Measurements from ENCODE around the gene ILDR2.

ILDR2 gene

DNA sequence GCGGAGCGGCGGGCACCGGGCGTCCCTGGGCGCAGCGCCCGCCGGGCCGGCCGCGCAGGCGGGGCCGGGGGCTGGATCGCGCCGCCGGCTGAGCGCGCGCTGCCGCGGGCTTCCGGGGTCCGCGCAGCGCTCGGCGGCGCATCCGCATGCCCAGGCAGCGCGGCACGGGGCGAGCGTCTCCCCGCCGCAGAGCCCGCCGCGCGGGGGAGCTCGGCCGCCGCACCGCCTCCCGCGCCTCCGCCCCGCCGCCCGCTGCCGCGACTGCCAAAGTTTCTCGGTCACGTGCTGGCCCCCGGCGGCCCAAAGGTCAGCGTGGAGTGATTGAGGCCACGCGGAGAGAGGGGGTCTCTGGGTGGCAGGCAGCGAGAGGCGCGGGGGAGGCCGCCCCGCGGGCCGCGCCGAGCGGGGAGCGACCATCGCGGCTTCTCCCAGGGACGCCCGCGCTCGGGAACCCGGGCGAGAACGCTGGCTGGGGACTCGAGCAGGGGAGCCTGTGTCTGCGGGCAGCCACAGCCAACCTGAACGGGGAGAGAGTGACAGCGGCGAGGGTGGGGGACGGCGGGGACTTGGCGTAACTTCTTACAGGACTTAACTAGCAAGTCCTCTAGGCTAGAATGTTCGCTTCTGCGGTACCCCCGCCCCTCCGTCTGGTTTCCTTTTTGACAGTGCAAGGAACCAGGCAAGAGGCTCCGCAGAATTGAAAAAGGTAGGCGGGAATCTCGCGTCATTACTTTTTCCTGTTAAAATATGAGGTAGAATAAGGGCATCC, at the start of gene ILDR2:
TSS of gene ILDR2 (minus strand) at position 180 of the 769 bp plus-strand sequence. CDS start 272 bp downstream, outside the sequence.
- peak; percentile 42 for DNase-seq (ENCODE audit: low spot score)

- DNase-seq (ENCODE audit: low spot score): no peak
Measured at GRCh38 chr1:167022384-167022783, 47.0 kb upstream of the ILDR2 start.

DNA sequence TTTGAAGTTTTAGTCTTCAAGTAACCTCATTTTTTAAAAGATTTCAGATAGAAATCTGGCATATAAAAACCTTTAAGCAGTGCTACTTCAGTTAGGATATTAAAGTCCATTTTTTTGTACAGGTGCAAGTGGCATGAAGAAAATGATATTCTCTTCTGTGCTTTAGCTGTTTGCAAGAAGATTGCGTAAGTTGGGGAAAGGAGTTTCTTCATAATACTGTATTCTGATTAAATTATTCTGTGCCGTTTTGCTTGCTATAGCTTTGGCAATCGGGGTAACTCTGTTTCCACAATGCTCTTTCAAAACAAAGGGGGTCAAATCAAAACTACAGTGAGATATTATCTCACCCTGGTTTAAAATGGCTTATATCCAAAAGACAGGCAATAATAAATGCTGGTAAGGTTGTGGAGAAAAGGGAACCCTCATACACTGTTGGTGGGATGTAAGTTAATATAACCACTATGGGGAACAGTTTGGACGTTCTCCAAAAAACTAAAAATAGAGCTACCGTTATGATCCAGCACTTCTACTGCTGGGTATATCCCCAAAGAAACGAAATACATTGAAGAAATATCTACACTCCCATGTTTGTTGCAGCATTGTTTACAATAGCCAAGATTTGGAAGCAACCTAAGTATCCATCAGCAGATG, 40.9 kb upstream of the ILDR2 start:
- no peak for DNase-seq (ENCODE audit: low spot score)

GRCh38 chr1:167013108-167013929, 38.0 kb upstream of the ILDR2 start:
- DNase-seq (ENCODE audit: low spot score): no peak

DNA sequence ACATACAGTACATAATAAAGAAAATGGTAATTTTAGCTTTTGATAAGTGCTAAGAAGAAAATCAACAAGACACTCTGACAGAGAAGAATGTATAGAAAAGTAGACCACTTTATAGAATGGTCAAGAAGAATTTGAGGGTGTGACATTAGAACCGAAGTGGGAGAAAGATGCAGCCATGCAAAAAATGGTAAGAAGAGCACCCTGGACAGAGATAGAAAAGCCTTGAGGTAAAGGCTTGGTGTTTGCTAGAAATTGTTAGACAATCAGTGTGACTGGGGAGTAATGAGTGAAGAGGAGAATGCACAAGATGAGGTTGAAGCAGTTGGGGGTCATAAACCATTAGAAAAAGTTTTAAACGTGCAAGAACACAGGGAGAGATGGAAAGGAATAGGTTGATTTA, 37.2 kb upstream of the ILDR2 start:
- DNase-seq (ENCODE audit: low spot score): no peak

DNA sequence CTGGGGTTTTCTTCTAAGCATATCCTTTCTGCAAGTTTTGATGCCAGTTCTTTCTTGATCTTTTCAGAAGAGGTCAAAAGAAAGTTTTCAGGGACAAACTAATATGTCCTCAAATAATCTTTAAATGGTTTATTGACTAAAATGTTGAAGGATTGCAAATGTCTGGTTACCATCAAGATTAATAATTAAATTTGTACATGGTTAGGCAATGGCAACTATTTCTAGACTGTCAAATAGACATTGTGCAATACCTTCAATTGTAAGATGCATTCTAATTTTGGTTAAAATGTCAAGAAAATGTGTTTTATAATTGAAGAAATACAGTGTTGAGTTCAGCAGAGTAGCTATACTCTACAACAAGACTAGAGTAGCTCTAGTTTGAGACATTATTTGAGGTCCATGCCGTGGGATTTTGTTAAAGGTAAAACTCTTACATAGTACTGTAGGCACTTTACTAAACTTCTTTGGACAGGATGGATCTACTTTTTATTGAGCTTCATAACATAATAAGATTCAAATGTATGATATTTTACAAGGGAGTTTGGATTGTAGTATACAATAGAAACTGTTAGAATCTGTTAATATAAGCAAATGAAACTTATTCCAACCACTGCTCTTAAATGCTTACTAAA, 36.3 kb upstream of the ILDR2 start:
- no peak for DNase-seq (ENCODE audit: low spot score)

DNA sequence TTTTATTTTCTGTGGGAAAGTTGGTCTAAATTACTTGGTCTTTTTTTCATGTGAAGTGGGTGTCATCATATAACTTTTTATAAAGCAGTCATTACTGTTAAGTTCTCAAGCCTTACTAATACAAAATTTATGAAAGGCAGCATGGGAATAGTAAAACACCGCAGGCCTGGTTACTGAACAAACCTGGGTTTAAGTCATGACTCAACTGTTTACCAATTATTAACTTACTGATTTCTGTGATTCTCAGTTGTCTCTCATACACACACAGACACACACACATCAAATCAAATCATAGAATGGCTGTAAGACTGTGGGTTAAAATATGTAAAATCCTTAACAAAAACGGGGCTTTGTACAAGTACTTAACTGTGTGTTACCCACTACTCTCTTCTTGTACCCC, 28.4 kb upstream of the ILDR2 start:
- no peak for DNase-seq (ENCODE audit: low spot score)

DNA sequence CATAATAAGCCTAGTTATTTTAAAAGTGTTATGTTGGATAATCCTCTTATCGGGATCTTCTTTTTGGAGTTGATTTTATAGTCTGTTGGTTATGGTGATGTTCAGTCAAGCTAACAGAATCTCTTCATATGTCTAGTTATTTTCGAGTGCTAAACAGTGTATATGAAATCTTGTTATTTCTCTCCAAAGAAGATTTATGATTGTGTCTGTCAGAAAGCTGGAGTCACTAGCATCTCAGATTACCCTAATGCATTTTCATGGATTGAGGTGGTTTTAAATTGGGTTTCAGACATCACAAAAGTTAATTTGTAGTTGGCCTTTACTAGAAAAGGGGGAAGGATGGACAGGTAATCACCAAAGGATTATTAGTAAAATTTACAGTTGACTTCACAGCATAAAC, 27.0 kb upstream of the ILDR2 start:
- no peak for DNase-seq (ENCODE audit: low spot score)

DNA sequence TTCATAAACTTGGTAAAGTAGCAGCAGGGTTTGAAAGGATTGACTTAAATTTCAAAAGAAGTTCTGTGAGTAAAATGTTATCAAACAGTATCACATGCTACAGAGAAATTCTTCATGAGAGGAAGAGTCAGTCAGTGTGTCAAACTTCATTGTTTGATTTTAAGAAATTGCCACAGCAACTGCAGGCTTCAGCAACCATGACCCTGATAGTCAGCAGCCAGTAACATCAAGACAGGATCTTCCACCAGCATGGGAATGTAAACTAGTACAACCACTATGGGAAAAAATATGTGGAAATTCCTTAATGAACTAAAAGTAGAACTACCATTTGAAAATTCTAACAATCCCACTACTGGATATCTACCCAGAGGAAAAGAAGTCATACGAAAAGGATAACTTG, 25.2 kb upstream of the ILDR2 start:
- DNase-seq (ENCODE audit: low spot score): no peak

DNA sequence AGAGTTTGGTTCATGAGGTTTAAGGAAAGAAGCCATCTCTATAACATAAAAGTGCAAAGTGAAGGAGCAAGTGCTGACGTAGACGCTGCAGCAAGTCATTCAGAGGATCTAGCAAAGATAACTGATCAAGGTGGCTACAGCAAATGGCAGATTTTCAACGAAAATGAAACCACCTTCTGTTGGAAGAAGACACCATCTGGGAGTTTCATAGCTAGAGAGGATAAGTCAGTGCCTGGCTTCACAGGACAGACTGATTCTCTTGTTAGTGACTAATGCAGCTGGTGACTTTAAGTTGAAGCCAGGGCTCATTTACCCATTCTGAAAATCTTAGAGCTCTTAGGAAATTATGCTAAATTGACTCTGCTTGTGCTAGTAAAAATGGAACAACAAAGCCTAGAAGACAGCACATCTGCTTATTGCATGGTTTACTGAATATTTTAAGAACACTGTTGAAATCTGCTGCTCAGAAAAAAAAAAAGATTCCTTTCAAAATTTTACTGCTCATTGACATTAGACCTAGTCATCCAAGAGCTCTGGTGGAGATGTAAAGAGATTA, 24.2 kb upstream of the ILDR2 start:
- DNase-seq (ENCODE audit: low spot score): peak; percentile 41

DNA sequence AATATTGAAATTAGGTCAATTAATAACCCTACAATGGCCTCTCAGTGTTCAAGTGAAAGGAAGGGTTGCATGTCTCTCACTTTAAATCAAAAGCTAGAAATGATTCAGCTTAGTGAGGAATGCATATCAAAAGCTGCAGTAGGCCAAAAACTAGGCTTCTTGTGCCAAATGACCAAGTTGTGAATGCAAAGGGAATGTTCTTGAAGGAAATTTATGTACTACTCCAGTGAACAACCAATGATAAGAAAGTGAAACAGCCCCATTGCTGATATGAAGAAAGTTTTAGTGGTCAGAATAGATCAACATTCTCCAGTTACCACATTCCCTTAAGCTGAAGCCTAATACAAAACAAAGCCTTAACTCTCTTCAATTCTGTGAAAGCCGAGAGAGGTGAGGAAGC, 23.7 kb upstream of the ILDR2 start:
- no peak for DNase-seq (ENCODE audit: low spot score)

DNA sequence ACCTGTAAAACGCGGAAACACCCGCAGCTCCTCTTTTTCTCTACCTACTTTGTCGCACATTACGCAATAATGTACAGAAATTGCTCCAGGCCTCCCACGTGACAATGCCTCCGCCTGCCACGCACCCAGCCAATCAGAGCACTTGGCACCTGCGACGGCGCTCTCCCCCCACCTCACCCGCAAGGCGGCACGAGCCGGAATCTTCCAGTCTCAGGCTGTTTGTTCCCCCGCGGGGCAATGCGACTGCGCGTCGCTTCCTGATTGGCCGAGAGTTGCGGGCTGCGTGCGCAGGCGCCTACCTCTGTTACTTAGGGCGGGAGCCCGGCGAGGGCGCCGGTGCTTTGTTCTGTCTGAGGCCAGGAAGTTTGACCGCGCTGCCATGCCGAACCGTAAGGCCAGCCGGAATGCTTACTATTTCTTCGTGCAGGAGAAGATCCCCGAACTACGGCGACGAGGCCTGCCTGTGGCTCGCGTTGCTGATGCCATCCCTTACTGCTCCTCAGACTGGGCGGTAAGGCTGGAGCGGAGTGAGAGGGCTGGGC, 13.7 kb upstream of the ILDR2 start, which contains the start of gene MAEL:
TSS of gene MAEL (plus strand) at position 307 of the 542 bp plus-strand sequence. CDS start at position 380, 73 bp downstream.
- DNase-seq (ENCODE audit: low spot score): no peak

DNA sequence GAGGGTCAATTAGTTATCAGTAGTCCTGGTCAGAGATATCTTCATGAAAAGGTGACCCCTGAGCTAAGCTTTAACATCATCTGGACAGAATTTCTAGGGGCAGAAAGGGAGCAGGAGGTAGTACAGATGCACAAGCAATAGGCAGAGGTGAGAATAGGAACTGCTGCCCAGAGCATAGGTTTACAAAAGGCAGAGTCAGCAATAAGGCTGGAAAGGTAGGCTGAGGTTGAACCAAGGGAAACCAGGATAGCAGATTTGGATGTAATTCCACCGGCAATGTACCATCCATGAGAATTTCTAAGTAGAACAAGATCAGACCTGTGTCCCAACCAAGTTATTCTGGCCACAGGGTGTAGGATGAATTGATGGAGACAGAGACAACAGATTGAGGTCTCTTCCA, 6.2 kb upstream of the ILDR2 start:
- DNase-seq (ENCODE audit: low spot score): no peak

DNA sequence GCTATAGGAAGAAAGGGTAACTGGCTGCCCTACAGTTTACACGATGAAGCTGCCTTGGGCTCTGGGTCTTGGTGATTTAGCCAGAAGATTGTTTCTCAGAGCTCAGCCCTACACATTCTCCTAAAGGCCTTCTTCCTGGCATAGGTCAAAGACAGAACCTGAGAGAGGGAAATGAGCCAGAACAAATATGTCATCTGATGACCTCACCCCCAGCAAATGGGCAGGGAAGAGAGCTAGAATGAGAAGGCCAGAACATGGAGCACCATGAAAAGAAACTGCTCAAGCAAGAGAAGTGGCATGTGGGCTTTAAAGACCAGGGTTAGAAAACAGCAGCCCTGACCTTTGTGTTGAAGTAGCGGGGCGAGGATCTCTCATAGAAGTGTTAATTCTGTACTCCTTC, 5.5 kb upstream of the ILDR2 start:
- no peak for DNase-seq (ENCODE audit: low spot score)

DNA sequence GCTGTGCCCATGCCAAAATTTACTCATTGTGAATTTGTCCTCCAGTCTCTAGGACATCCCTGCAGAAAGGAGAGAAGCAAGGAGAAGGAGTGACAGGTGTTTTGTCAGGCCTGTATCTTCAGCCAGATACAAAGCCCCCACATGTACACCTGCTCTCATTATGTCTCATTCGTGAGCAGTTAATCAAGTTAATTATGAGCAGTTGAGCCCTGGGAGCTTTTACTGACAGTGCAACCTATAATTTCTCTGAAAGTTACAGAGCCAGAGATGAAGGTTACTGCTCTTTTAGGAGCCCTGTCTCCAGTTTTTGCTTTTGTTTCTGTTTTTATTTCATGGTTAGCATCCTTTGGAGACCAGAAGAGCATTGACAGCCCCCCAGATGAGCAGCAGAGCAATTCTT, 5.0 kb upstream of the ILDR2 start:
- DNase-seq (ENCODE audit: low spot score): no peak

DNA sequence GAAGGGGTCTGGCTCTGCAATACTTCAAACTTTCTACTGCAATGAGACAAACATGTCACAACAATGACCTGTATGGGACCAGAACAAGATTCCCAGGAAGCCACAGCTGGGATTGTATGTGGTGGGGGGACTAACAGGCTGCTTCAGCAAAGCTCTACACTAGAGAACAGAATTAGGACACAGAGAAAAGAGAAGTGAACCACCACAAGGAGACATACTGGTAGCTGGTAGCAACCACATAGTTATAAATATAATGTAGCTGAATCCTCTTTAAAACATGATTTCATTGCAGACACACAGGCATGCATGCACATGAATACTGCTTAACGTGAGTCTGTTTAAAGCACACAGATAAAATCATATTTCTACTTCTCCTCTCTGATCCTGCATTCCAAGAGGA, 3.5 kb upstream of the ILDR2 start:
- DNase-seq (ENCODE audit: low spot score): no peak

DNA sequence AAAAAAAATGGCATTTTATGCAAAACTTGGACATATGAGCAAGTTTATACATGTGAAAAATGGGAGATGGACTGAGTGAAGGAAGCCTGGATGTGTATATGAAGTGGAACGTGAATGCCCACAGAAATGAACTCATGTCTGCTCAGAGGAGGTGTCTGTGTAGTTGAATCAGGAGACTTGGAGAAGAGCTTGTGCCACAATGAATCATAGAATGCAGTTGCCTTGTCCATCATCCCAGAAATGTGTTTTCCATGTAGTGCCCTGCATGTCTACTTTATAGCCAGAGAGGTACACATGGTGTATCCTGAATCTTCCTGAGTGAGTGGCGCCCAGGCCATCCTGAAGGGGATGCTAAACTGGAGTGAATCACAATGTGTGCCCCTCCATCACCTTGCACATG, 2.6 kb upstream of the ILDR2 start:
- no peak for DNase-seq (ENCODE audit: low spot score)

GRCh38 chr1:166974647-166975345, 544 bp downstream of the ILDR2 start:
- DNase-seq (ENCODE audit: low spot score): no peak

DNA sequence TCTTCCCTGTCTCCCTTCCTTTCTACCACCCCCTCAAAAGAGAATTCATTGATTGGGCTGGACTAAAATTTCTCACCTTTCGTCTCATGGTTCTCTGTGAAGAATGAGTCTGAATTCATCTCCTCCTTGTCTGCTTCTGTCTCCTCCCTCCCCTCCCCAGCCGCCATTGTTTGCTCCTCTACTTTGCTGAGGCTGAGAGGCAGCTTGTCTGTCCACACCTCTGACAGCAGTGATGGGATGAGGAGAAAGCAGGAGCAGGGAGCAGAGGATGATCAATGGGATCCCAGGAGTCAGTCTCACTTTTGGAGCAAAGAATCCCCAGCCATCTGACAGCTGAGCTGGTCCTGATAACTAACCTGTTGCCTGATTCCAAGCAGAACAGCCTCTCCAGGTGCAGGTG, 2.5 kb downstream of the ILDR2 start:
- no peak for DNase-seq (ENCODE audit: low spot score)

DNA sequence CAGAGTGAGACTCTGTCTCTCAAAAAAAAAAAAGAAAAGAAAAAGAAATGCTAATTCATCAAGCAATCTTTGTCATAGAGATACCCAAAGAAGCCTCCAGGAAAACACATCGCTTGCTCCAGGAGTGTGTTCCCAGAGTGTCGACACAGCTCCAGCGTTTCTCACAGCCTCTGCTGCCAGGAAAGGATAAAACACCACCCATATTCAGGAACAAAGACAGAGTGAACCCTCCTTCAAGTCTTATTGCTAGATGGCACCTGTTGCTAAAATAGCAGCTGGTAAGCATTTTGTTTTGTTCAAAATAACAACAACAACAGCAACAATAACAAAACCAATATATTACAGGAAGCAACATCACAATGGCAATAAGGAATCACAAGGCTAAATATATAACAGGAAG, 3.1 kb downstream of the ILDR2 start:
- no peak for DNase-seq (ENCODE audit: low spot score)

DNA sequence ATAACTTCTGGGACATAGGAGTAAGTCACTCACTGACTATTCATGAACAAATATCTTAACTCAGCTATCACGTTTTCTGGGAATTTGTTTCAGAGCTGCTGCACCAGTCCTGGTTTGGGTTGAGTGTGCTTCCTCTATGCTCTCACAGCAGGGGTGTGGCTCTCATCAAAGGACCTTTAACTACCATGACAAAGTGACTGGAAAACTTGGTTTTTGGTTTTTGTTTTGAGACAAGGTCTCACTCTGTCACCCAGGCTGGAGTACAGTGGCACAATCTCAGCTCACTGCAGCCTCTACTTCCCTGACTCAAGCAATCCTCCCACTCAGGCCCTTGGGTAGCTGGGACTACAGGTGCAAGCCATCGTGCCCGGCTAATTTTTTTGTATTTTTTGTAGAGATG, 4.1 kb downstream of the ILDR2 start:
- DNase-seq (ENCODE audit: low spot score): no peak

All from activated CD4-positive, alpha-beta T cell treated with anti-CD3 and anti-CD28 coated beads, Interleukin-2, Interleukin-4, amounts not matched to agents 100 ng/mL and 50 ng/mL, durations not matched to agents 16 hours and 8 hours (primary cell).